NCI-H345 treated with DMSO at 0.1 percent for 48 hours (cell line): ENCODE results near the gene CTXN2.

Experiments used
- DNase-seq: peaks from one replicate; lab custom pipeline; 2025; ENCODE audit not compliant: unreplicated experiment; lab: John Stamatoyannopoulos, UW

CTXN2 gene

DNA sequence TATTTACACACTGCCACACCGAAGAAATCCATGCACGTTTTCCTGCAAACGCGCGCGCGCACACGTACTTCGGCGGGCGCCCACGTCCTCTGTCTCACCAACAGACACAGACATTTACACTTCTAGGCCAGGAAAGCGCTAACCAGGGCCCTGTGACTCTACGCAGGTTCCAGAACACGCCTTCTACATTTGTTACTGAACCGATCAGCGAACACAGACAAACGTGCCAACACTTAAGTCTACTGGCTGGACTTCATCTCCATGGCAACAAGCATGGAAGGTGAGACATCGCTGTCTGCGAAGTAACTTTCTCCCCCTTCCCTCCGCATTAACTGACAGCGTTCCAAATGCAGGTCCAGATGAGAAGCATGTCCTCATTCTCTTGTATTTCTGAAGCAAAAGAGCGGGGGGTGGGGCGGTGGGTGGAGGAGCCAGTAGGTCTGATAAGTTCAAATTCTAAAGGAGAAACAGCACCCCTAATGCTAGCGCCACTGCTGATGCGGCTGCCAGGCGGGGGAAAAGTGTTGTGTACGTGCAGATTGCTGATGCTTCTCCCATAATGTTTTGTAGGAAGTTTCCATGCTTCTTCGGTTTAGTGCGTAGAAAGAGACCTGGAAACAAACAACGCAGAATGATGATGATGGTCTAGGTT lies at the start of gene CTXN2:
TSS of gene CTXN2 (plus strand) at position 92 of the 652 bp plus-strand sequence. CDS start 9,636 bp downstream, outside the sequence.
- peak; percentile 9 for DNase-seq

- no peak for DNase-seq
Observed at GRCh38 chr15:48143856-48144255, 47.6 kb upstream of the CTXN2 start.

- no peak for DNase-seq
Observed at GRCh38 chr15:48144889-48145288, 46.6 kb upstream of the CTXN2 start.

DNA sequence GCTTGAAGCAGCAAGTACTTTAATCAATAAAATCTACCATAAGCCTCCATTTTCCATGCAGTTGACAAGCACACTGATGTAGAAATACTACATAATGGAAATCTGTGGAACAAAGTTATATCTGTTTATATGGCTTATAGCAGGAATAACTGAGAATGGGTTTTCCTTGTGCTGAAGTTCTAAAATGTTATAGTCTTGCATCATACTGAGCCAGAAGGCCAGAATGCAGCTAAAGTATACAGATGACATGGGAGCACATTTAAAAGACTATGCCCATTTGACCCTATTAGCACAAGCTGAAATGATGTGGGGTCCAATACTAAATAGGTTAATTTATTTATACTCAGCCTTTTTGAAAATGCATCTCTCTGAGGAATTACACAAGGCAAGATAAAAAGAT lies 45.5 kb upstream of the CTXN2 start:
- DNase-seq = no peak

GRCh38 chr15:48147358-48147757 lies 44.1 kb upstream of the CTXN2 start:
- no peak for DNase-seq

GRCh38 chr15:48149858-48150257 lies 41.6 kb upstream of the CTXN2 start:
- DNase-seq = no peak

DNA sequence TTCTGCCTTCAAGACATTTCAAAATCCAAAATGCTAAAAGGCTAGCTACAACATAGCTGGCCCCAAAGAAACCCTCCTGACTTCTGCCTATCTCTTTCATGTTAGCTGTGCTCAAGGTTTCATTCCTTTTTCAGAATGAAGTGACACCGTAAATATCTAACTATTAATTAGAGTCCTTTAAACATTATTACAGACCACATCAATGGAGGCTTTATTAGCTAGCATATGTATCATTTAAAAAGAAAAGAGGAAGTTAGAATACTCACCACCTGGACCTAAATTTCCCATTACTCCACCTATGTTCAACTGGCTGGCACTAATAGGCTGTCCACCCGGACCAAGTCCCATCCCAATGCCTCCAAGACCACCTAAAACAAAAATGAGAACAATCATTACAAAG lies 37.9 kb upstream of the CTXN2 start:
- no peak for DNase-seq

- DNase-seq = no peak
Observed at GRCh38 chr15:48168616-48169015, 22.8 kb upstream of the CTXN2 start.

DNA sequence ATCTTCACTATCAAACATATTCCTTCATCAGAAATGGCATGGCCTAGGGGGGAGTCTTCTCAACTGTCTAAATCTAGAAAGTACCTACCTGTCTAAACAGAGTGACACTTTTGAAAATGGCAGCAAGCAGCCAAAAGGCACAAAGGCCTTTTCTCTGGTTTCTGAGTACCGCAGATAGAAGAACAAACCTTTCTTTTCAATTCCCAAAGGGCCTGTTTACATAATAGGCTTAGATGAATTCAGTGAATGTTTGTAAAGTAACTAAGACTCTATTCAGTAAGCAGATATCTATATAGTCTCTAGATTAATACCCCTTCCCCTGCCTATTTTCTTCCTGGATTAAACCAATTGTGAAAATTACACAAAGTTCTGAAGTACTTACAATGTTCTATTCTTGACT lies 20.5 kb upstream of the CTXN2 start:
- DNase-seq = peak; percentile 19

DNA sequence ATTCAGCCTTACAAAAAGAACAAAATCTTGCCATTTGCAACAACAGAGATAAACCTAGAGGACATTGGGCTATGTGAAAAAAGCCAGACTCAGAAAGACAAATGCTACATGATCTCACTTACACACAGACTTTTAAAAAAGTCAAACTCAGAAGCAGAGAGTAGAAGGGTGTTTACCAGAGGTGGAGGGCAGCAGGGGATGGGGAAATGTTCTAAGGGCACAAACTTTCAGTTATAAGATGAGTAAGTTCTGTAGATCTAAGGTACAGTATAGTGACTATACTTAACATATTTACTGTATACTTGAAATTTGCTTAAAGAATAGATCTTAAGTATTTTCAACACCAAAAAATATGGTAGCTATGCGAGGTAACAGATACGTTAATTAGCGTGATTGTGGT lies 16.3 kb upstream of the CTXN2 start:
- DNase-seq = no peak

DNA sequence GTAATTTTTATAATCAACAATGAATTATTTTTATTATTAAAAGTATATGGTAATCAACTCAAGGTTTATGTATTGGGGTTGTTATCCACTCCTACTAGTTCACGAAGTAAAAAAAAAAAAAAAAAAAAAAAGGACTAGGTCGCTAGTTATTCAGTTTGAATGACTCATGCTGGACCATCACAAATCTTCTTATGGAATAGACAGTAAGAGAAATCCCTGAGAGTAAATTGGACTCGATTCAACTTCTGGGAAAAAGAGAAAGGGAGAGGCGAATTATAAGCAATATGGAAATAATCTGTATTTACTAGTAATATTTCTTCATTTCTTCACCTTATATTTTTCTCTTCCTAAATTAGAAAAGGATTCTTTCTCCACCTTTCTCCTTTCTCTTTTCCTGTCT lies 15.4 kb upstream of the CTXN2 start:
- no peak for DNase-seq

DNA sequence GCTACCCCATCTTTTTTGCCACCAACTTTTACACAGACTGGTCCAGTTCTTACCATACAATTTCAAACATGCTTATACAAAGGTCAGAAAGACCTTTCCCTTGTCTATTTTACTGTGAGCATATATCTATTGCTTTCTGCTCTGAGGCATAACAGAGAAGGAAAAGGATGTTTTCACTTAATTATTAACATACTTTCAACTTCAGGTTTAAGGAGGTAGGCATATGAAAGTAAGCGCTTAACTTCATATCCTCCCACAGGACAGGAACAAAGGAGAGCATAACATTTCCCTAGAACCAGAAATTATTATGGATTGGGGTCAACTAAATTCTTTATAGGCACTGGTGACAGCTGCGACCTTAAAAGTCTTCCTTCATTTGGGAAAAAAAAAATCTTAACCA lies 14.5 kb upstream of the CTXN2 start:
- DNase-seq = no peak

DNA sequence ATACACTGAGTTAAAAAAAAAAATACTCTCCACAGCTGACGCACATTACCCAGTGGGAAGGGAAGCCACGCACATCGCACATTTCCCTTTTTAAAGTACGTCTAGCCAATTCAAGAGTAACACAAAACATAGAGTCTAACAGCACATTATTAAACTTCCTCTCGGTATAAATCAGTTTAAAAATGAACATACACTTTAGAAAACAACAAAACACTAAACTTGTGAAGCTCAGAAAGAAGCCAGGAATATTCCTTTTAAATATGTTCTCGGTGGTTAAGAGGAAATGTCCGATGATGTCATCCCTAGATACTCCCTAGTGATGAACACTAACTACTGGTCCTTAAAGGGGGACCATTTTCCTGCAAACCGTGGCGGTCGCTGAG lies 14.1 kb upstream of the CTXN2 start:
- DNase-seq = peak; percentile 48

DNA sequence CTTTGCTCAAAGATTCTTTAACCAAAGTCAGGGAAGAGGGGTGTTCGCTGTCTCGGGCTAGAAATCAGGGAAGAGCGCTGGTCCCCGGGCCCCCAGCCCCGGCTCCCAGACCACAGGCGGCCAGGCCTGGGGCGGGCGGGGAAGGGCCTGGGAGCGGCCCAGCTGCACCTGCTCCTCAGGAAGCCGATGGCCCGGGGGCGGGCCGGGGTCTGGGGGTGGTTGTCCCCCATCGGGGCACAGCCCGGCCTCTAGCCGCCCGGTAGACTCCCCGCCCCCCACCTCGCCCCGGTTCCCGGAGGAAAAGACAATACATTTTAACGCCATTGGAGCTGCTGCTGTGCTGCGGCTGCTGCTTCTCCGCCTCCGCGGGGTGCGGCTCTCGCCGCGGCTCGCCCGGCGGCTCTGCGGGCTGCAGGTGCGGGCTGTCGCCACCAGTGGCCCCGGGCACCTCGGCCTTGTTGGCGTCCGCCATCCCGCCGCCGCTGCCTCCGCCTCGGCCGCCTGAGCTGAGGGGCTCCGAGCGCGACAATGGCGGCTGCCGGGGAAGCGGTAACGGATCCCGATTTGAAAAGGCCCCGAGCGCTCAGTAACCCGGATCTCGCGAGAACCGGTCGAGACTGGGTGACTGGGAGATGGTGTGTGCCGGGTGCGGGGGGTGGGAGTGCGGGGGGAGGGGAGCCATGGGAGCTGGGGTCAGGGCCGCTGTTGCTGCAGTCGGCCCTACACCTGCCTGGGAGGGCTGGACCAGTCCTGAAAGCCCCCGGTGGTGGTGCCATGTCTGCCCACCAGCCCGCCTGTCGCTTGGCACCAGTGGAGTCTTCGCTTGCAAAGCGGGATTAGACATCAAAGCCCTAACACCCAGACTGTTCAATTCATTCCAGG lies 13.5 kb upstream of the CTXN2 start, which contains the start of gene MYEF2:
TSS of gene MYEF2 (minus strand) at position 530 of the 882 bp plus-strand sequence. CDS start at position 472, 58 bp downstream.
- peak; percentile 56 for DNase-seq

GRCh38 chr15:48178648-48178931 lies 12.9 kb upstream of the CTXN2 start:
- DNase-seq = no peak

DNA sequence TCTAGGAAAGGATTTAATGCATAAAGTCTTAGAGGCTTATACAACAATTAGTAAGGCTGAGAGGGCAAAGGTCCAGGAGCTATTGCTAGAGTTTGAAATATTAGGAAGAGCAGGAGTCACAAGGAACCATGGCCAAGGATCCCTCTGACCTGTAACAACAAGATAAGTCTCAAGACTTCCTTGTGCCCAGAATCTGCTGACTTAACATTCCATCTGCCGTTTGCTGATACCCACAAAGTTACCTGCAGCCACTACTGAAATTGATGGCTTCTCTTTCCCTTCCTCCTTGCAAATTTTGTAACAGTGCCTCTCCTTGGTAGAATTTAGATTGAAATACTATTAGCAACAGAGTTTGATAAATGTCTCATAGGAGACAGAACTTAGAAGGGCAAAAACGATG lies 8.7 kb upstream of the CTXN2 start:
- DNase-seq = no peak

- no peak for DNase-seq
Observed at GRCh38 chr15:48185529-48185928, 5.9 kb upstream of the CTXN2 start.

GRCh38 chr15:48186271-48186670 lies 5.2 kb upstream of the CTXN2 start:
- DNase-seq = no peak

- DNase-seq = no peak
Observed at GRCh38 chr15:48190932-48191573, 412 bp upstream of the CTXN2 start.

DNA sequence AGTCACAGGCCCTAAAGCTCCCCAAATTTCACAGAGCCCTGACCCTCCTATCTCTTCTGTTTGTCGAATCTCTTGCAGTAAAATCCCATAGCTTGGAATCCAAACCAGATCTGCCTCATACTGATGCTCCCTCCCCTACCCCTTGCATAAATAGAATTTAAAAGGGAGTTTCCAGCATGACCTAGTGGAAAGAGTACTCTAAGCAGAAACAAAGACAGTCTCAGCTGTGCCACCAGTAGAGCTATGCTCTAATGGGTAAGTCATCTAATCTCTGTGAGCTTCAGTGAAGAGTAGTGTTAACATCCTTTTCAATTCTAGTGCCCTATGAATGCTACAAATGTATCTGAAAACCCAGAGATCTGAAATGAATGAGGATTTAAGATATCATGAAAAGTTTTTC lies 10.6 kb downstream of the CTXN2 start:
- DNase-seq = no peak

DNA sequence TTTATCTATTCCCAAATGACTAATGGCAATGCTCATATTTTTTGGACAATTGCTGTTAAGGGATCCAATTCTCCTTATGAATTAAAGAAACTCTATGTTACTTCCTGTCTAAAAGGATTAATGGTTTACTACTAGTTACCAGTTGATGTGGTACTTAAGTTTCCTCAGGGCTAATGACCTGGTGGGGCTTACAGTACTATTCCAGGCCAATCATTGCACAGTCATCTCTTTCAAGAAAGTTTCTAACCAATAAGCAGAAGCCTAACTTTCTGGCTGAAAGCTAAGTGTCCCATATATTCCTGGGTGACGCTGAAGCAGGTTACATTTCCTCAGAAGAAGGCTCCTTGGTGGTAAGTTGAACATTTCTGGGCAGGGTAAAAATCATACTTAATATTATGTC lies 14.5 kb downstream of the CTXN2 start, which contains the start of gene SLC12A1:
TSS of gene SLC12A1 (plus strand) at position 322 of the 400 bp plus-strand sequence. CDS start 1,418 bp downstream, outside the sequence.
- DNase-seq = no peak

DNA sequence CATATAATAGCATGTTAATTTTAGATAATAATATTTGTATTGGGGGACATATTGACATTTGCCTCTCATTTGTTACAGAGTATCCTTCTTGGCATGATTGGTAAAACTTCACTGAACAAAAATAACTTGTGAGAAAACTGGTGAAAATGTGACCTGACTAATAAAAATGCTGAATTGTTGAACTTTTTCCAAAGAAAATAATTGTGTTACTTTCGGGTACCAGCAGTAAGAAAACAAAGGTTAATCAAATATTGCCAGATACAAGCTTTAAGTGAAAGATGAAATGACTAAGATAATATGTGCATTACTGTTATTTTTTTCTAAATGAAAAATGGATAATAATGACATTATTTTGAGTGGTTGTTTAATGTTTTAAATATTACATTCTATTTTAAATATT lies 29.8 kb downstream of the CTXN2 start:
- no peak for DNase-seq
